SK-N-SH (cell line): ENCODE measurements around the gene ATP2A3. TPM values are rescaled to one million over a fixed set of nuclear protein-coding genes. Genes with fewer than 3 reads are reported as not detected.
A peak's percentile ranks its signal among the peaks of the same experiment; 100 is the strongest.

Experiments used
- CTCF ChIA-PET: fragments of 300-600, 350-600 bp; formaldehyde crosslinking; extraction: SDS; loops from one replicate; lab custom pipeline; 2021; lab: Yijun Ruan, JAX
- POLR2A ChIA-PET: fragments of 350-600 bp; sonication (Branson Sonifier 250); formaldehyde crosslinking; extraction: SDS; loops from one replicate; lab custom pipeline; 2020; ENCODE audit warnings: antibody characterized with exemption, inconsistent platforms; lab: Yijun Ruan, JAX
- DNase-seq: peaks from one replicate; pipeline ENCODE4 v3.0.0; 2012
- H2AFZ ChIP-seq: fragments of 200-600 bp; sonication (generic); 2 replicates; pipeline ENCODE4 v1.8.1; 2016; ENCODE audit warnings: antibody characterized with exemption, mild to moderate bottlenecking, low read depth
- H3F3A ChIP-seq: fragments of 200-600 bp; sonication (generic); replicated peaks from 2 replicates; pipeline ENCODE3; 2016; ENCODE audit warnings: antibody characterized with exemption, mild to moderate bottlenecking; ENCODE audit not compliant: insufficient read depth
- H3K27ac ChIP-seq, 2 experiments: fragments of 200-500 bp in 1 of 2; fragments of 200-600 bp in 1 of 2; sonication (Bioruptor generic) in 1 of 2; sonication (generic), shearing (Covaris generic) in 1 of 2; 2 replicates each; pipeline versions ENCODE4 v1.5.1 to v1.6.1; 2014 to 2016; ENCODE audit warnings: low read depth in 2 of 2, inconsistent platforms in 1 of 2, low read length in 1 of 2, mild to moderate bottlenecking in 1 of 2, mixed read lengths in 1 of 2
- H3K27me3 ChIP-seq: fragments of 200-600 bp; sonication (generic), shearing (Covaris generic); 2 replicates; pipeline ENCODE4 v1.6.1; 2016; ENCODE audit warnings: mixed run types; ENCODE audit not compliant: insufficient read depth
- H3K36me3 ChIP-seq, 2 experiments: fragments of 200-500 bp in 1 of 2; fragments of 200-600 bp in 1 of 2; sonication (Bioruptor generic) in 1 of 2; sonication (generic) in 1 of 2; replicated peaks in 1 of 2; 2 replicates each; pipeline versions ENCODE3 to v1.5.1; 2014 to 2016; ENCODE audit warnings: low read length in 1 of 2, mild to moderate bottlenecking in 1 of 2; ENCODE audit not compliant: insufficient read depth in 2 of 2, control insufficient read depth in 1 of 2
- H3K4me1 ChIP-seq, 2 experiments: fragments of 200-500 bp in 1 of 2; fragments of 200-600 bp in 1 of 2; sonication (Bioruptor generic) in 1 of 2; sonication (generic), shearing (Covaris generic) in 1 of 2; 2 replicates each; pipeline versions ENCODE4 v1.5.1 to v1.6.1; 2014 to 2016; ENCODE audit warnings: low read depth in 1 of 2, low read length in 1 of 2, mixed run types in 1 of 2; ENCODE audit not compliant: insufficient read depth in 2 of 2, control insufficient read depth in 1 of 2
- H3K4me2 ChIP-seq: fragments of 200-600 bp; sonication (generic), shearing (Covaris generic); 2 replicates; pipeline ENCODE4 v1.6.1; 2017; ENCODE audit warnings: mixed run types
- H3K4me3 ChIP-seq, 2 experiments: fragments of 200-500 bp in 1 of 2; fragments of 200-600 bp in 1 of 2; sonication (Bioruptor generic) in 1 of 2; sonication (generic), shearing (Covaris generic) in 1 of 2; 2 replicates each; pipeline versions ENCODE4 v1.5.1 to v1.8.1; 2014 to 2016; ENCODE audit warnings: low read depth in 2 of 2, inconsistent platforms in 1 of 2, low read length in 1 of 2, mild to moderate bottlenecking in 1 of 2, mixed read lengths in 1 of 2, moderate library complexity in 1 of 2
- H3K79me2 ChIP-seq: fragments of 200-600 bp; sonication (generic); 2 replicates; pipeline ENCODE4 v1.8.1; 2017; ENCODE audit warnings: mild to moderate bottlenecking; ENCODE audit not compliant: insufficient read depth
- H3K9ac ChIP-seq: fragments of 200-600 bp; sonication (generic); 2 replicates; pipeline ENCODE4 v1.6.1; 2017; ENCODE audit warnings: mixed run types
- H3K9me2 ChIP-seq: fragments of 200-600 bp; sonication (generic); 2 replicates; pipeline ENCODE4 v1.6.1; 2017; ENCODE audit warnings: mixed run types
- H3K9me3 ChIP-seq: fragments of 200-600 bp; sonication (generic); 2 replicates; pipeline ENCODE4 v1.6.1; 2017; ENCODE audit warnings: mixed run types, mild to moderate bottlenecking, moderate library complexity
- H4K20me1 ChIP-seq: fragments of 200-600 bp; sonication (generic); 2 replicates; pipeline ENCODE4 v1.6.1; 2017; ENCODE audit warnings: mild to moderate bottlenecking, mixed run types; ENCODE audit not compliant: insufficient read depth
- EP300 ChIP-seq, 2 experiments: IDR thresholded peaks; 2 replicates each; pipeline versions ENCODE4 v1.4.0 to v1.6.1; 2012; ENCODE audit warnings: borderline replicate concordance in 1 of 2, low read depth in 1 of 2, low read length in 1 of 2
- EZH2phosphoT487 ChIP-seq: fragments of 200-600 bp; sonication (generic); IDR thresholded peaks from 2 replicates; pipeline ENCODE4 v1.6.1; 2017; ENCODE audit warnings: low read depth, mixed run types, mild to moderate bottlenecking, antibody characterized with exemption, moderate library complexity, borderline replicate concordance
- FOXJ3 ChIP-seq: sonication (generic); formaldehyde crosslinking; IDR thresholded peaks from 2 replicates; pipeline ENCODE4 v1.5.1; 2020; ENCODE audit warnings: mild to moderate bottlenecking, missing genetic modification reagents
- GABPA ChIP-seq: IDR thresholded peaks from 2 replicates; pipeline ENCODE4 v1.4.0; 2012; ENCODE audit warnings: low read depth, mild to moderate bottlenecking
- MEF2A ChIP-seq: IDR thresholded peaks from 2 replicates; pipeline ENCODE4 v1.4.0; 2012; ENCODE audit warnings: low read depth, borderline replicate concordance
- NFIC ChIP-seq: IDR thresholded peaks from 2 replicates; pipeline ENCODE4 v1.4.0; 2012; ENCODE audit warnings: borderline replicate concordance
- POLR2AphosphoS5 ChIP-seq: IDR thresholded peaks from 2 replicates; pipeline ENCODE4 v1.6.1; 2012; ENCODE audit warnings: low read depth, low read length
- RCOR1 ChIP-seq: fragments of 150-350 bp; IDR thresholded peaks from 2 replicates; pipeline ENCODE4 v1.6.1; 2017; ENCODE audit warnings: antibody characterized with exemption, low read length
- RFX5 ChIP-seq: IDR thresholded peaks from 2 replicates; pipeline ENCODE4 v1.6.1; 2012; ENCODE audit warnings: mild to moderate bottlenecking, improper control_type of control experiment, low read length
- SMC3 ChIP-seq: IDR thresholded peaks from 2 replicates; pipeline ENCODE4 v1.6.1; 2012; ENCODE audit warnings: low read depth, low read length, improper control_type of control experiment
- TAF1 ChIP-seq: IDR thresholded peaks from 2 replicates; pipeline ENCODE4 v1.6.1; 2012; ENCODE audit warnings: low read depth, mild to moderate bottlenecking, low read length, moderate library complexity, borderline replicate concordance
- TCF12 ChIP-seq: IDR thresholded peaks from 2 replicates; pipeline ENCODE4 v1.4.0; 2012
- TEAD4 ChIP-seq: IDR thresholded peaks from 2 replicates; pipeline ENCODE4 v1.4.0; 2012; ENCODE audit warnings: mild to moderate bottlenecking, borderline replicate concordance; ENCODE audit not compliant: insufficient read depth
- WGBS: methylation state at CpG from one replicate; pipeline ENCODE4 v1.1.6; 2017; ENCODE audit warnings: low lambda C conversion rate; 5-methylcytosine and 5-hydroxymethylcytosine counted together
- polyA plus RNA-seq, 3 experiments: library from polyadenylated mRNA; depleted of rRNA; stranded (reverse); fragments of >200 nt; gene quantifications; 2 replicates each; pipeline ENCODE4 v1.2.3, GENCODE V29; 2012
- TF ChIP-seq, protein P1 (sequence below): fragments of 200-600 bp; sonication (generic); IDR thresholded peaks from 2 replicates; pipeline ENCODE4 v1.6.1; 2017; ENCODE audit warnings: antibody characterized with exemption, mild to moderate bottlenecking, moderate library complexity
- TF ChIP-seq, protein P2 (sequence below): IDR thresholded peaks from 2 replicates; pipeline ENCODE4 v1.4.0; 2012; ENCODE audit warnings: low read depth, borderline replicate concordance
- TF ChIP-seq, protein P3 (sequence below): IDR thresholded peaks from 2 replicates; pipeline ENCODE4; 2012
- TF ChIP-seq, protein P4 (sequence below): IDR thresholded peaks from 2 replicates; pipeline ENCODE4 v1.4.0; 2012; ENCODE audit warnings: low read depth, borderline replicate concordance

ATP2A3 gene
- polyA plus RNA-seq, 1 of the 3 experiments (the other 2 are of a cell fraction), result 2.1 TPM

DNA sequence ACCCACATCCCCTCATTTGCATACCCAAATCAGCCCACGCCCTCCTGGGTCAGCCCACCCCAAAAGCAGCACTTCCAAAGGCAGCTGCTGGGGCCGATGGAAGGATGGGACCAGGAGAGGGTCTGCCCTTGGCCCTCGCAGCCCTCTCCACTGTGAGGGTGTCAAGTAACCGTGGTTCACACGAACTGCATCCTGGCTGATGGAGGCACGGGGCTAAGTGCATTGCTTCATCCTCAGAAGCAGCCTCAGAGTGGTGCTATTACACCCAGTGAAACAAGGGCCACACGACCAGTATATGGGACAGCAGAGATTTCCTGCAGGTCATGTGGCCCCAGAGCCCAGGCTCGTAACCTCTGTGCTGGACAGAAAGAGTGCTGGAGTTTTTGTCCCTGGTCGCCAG, 13.2 kb upstream of the ATP2A3 start (continued):
- no peak for TF ChIP-seq GABPA

DNA sequence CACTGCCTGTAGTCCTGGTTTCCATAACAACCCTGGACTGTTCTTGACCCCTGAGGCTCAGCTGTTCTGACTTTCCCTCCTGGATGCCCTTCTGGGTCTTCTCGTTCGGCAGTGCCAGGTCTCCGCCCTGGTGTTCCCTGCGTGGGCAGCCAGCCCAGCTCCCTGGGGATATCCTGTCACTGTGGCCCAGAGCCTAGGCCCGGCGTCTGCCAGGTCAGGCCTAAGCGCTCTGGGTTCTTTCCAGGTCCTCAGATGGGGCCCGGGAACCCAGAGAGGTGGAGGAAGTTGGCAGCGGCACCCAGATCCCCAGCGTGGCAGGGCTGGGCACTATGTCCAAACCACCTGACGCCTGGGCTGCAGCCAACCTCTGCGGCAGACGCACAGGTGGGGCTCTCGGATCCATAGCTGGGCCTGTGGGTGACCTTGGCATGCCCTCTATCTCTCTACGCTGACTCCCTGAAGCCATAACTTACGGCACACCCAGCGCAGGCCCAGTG, 12.5 kb upstream of the ATP2A3 start:
- WGBS, result 73% methylated on average over 2 of the region's 17 CpGs
- peak; percentile 26 for DNase-seq

More for the DNA sequence above, 12.5 kb upstream of the ATP2A3 start:
- H3K9me3 ChIP-seq, result no peaks in the 10 kb centered on the region
- peaks cover 0 to 2% of the 10 kb centered on the region in 2 experiments; a peak in 1 of 4 replicates for H3K4me1 ChIP-seq
- CTCF ChIA-PET, result interaction anchor here (1.5 kb wide), 1 partner anchor 113 kb away, joined by 4 read pairs; no protein-coding TSS in a partner anchor
- no peak overlapping the region for H2AFZ ChIP-seq
- no peak overlapping the region for H3K4me3 ChIP-seq
- TF ChIP-seq, protein P1, sequence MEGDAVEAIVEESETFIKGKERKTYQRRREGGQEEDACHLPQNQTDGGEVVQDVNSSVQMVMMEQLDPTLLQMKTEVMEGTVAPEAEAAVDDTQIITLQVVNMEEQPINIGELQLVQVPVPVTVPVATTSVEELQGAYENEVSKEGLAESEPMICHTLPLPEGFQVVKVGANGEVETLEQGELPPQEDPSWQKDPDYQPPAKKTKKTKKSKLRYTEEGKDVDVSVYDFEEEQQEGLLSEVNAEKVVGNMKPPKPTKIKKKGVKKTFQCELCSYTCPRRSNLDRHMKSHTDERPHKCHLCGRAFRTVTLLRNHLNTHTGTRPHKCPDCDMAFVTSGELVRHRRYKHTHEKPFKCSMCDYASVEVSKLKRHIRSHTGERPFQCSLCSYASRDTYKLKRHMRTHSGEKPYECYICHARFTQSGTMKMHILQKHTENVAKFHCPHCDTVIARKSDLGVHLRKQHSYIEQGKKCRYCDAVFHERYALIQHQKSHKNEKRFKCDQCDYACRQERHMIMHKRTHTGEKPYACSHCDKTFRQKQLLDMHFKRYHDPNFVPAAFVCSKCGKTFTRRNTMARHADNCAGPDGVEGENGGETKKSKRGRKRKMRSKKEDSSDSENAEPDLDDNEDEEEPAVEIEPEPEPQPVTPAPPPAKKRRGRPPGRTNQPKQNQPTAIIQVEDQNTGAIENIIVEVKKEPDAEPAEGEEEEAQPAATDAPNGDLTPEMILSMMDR, result no peak
- no peak for TF ChIP-seq GABPA
- TF ChIP-seq RCOR1, result no peak
- no peak for TF ChIP-seq EZH2phosphoT487
- no peak for TF ChIP-seq RFX5
- no peak for TF ChIP-seq MEF2A
- no peak for TF ChIP-seq SMC3
- TF ChIP-seq, protein P2, sequence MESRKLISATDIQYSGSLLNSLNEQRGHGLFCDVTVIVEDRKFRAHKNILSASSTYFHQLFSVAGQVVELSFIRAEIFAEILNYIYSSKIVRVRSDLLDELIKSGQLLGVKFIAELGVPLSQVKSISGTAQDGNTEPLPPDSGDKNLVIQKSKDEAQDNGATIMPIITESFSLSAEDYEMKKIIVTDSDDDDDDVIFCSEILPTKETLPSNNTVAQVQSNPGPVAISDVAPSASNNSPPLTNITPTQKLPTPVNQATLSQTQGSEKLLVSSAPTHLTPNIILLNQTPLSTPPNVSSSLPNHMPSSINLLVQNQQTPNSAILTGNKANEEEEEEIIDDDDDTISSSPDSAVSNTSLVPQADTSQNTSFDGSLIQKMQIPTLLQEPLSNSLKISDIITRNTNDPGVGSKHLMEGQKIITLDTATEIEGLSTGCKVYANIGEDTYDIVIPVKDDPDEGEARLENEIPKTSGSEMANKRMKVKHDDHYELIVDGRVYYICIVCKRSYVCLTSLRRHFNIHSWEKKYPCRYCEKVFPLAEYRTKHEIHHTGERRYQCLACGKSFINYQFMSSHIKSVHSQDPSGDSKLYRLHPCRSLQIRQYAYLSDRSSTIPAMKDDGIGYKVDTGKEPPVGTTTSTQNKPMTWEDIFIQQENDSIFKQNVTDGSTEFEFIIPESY, result no peak
- TF ChIP-seq, protein P3, sequence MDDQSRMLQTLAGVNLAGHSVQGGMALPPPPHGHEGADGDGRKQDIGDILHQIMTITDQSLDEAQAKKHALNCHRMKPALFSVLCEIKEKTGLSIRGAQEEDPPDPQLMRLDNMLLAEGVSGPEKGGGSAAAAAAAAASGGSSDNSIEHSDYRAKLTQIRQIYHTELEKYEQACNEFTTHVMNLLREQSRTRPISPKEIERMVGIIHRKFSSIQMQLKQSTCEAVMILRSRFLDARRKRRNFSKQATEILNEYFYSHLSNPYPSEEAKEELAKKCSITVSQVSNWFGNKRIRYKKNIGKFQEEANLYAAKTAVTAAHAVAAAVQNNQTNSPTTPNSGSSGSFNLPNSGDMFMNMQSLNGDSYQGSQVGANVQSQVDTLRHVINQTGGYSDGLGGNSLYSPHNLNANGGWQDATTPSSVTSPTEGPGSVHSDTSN, result no peak
- no peak for TF ChIP-seq TEAD4
- TF ChIP-seq, protein P4, sequence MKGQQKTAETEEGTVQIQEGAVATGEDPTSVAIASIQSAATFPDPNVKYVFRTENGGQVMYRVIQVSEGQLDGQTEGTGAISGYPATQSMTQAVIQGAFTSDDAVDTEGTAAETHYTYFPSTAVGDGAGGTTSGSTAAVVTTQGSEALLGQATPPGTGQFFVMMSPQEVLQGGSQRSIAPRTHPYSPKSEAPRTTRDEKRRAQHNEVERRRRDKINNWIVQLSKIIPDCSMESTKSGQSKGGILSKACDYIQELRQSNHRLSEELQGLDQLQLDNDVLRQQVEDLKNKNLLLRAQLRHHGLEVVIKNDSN, result no peak
- TF ChIP-seq TCF12, result no peak
- TF ChIP-seq TAF1, result no peak
- no peak for TF ChIP-seq FOXJ3 (CRISPR knock-in tag)
- no peak for TF ChIP-seq POLR2AphosphoS5
- TF ChIP-seq EP300 (IDR thresholded peaks at IDR 0.05; ENCODE audit: borderline replicate concordance in 1 of 2, low read depth in 1 of 2, low read length in 1 of 2), result no peak
- TF ChIP-seq NFIC, result no peak
- TF ChIP-seq, all 33 proteins: peak for 0
- no peaks in the 10 kb centered on the region for H4K20me1 ChIP-seq
- POLR2A ChIA-PET, result no interaction called here
- H3K36me3 ChIP-seq, result no peaks in the 10 kb centered on the region
- H3K79me2 ChIP-seq, result no peaks in the 10 kb centered on the region
- no peak overlapping the region for H3K27ac ChIP-seq
- H3K4me2 ChIP-seq, result no peak overlapping the region
- H3K9me2 ChIP-seq, result no peaks in the 10 kb centered on the region
- no peak overlapping the region for H3K9ac ChIP-seq
- no peaks in the 10 kb centered on the region for H3K27me3 ChIP-seq
- H3F3A ChIP-seq, result no peaks in the 10 kb centered on the region
